Measurements from ENCODE around the gene MZT2A. TPM values are rescaled to one million over a fixed set of nuclear protein-coding genes. Genes with fewer than 3 reads are reported as not detected.
"Not testable (repeated sequence)": the region's sequence is repeated elsewhere in the genome, so short reads cannot be mapped to it uniquely, and the experiment has no call there.

Gene MZT2A
- total RNA-seq, 1 experiment from 2014 or later, result 202 TPM

DNA sequence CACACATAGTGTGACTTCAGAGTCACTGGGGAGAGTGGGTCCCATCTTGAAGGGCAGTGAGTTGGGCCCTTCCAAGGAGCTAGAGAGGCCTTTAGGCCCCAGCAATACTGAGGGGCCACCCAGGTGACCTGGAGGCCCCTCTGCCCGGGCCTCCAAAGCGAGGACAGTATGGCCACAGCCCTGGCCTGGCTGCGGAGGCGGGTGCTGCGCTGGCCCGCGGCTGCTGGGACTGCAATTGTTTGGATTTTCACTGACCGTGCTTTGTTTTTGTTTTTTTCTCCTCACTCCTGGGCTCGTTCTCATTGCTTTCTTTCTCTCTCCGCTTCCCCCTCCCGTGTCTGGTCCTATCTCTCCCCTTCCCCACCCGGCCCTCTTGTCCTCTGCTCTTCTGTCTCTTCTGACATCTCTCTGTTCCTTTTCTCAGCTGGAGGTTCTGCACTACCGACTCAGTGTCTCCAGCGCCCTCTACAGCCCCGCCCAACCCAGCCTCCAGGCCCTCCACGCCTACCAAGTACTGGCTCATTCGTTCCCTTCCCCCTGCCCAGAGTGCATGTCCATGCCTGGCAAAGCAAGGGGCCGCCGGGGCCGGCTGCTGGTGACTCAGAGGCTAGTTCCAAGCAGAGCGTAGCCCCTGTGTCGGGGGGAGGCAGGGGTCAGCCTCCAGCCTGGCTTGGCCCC is 19.2 kb upstream of the MZT2A start:
- H3K9me2 ChIP-seq (replicated peaks; ENCODE audit: low read length); H2AFZ ChIP-seq (ENCODE audit: low read length); H3K9ac ChIP-seq (ENCODE audit: low read length); CTCF ChIA-PET; H3K36me3 ChIP-seq (ENCODE audit: low read depth, low read length); BruUV-seq (replicated peaks); H3K4me2 ChIP-seq (ENCODE audit: low read length); H3K27me3 ChIP-seq (ENCODE audit: low read length); POLR2A ChIA-PET (ENCODE audit: unreplicated experiment); intact Hi-C loops (cut with micrococcal nuclease); H3K79me2 ChIP-seq (ENCODE audit: low read length); H3K9me3 ChIP-seq (ENCODE audit: low read length); H3K4me1 ChIP-seq (ENCODE audit: insufficient read depth, low read length); DNase-seq; H3K27ac ChIP-seq (ENCODE audit: low read length); H3F3A ChIP-seq (ENCODE audit: low read length, unreplicated experiment); ATAC-seq; H4K20me1 ChIP-seq (ENCODE audit: low read length); H3K4me3 ChIP-seq (ENCODE audit: low read length): not testable (repeated sequence)

- DNase-seq (no peak), ATAC-seq (no peak)
- Histone ChIP-seq H3K9me2 (replicated peaks; ENCODE audit: low read length) (no peaks in the 10 kb centered on the region), H3K4me3 (ENCODE audit: low read length) (no peak overlapping the region), H2AFZ (ENCODE audit: low read length) (no peak overlapping the region), H3K4me1 (ENCODE audit: insufficient read depth, low read length) (no peaks in the 10 kb centered on the region), H3K79me2 (ENCODE audit: low read length) (no peaks in the 10 kb centered on the region), H3K27ac (ENCODE audit: low read length) (no peak overlapping the region), H3K9ac (ENCODE audit: low read length) (no peak overlapping the region), H3K4me2 (ENCODE audit: low read length) (no peak overlapping the region), H3F3A (ENCODE audit: low read length, unreplicated experiment) (no peaks in the 10 kb centered on the region), H3K36me3 (ENCODE audit: low read depth, low read length) (no peaks in the 10 kb centered on the region; the same call in 1 of the 2 replicates), H3K9me3 (ENCODE audit: low read length) (no peaks in the 10 kb centered on the region), H4K20me1 (ENCODE audit: low read length) (no peaks in the 10 kb centered on the region), H3K27me3 (ENCODE audit: low read length) (no peaks in the 10 kb centered on the region)
- no peak for TF ChIP-seq CTCF (conservative IDR thresholded peaks at IDR 0.05; ENCODE audit: low read depth, low read length)
- TF ChIP-seq EZH2phosphoT487 (IDR thresholded peaks at IDR 0.05; ENCODE audit: borderline replicate concordance, low read length), result no peak
- no peak for TF ChIP-seq EZH2 (IDR thresholded peaks at IDR 0.05; ENCODE audit: low read length, unreplicated experiment)
- BruUV-seq (replicated peaks), result no TSS peak
- POLR2A ChIA-PET (ENCODE audit: unreplicated experiment), result no interaction called here
- CTCF ChIA-PET, result no interaction called here
- intact Hi-C loops (cut with micrococcal nuclease), result no loop called here
Observed at GRCh38 chr2:131509615-131510014, 17.4 kb upstream of the MZT2A start.

GRCh38 chr2:131504082-131504750 is 12.0 kb upstream of the MZT2A start:
- POLR2A ChIA-PET (ENCODE audit: unreplicated experiment); H3K4me2 ChIP-seq (ENCODE audit: low read length); H3K4me3 ChIP-seq (ENCODE audit: low read length); H3K4me1 ChIP-seq (ENCODE audit: insufficient read depth, low read length); H3F3A ChIP-seq (ENCODE audit: low read length, unreplicated experiment); H3K36me3 ChIP-seq (ENCODE audit: low read depth, low read length); H4K20me1 ChIP-seq (ENCODE audit: low read length); CTCF ChIA-PET; H3K27ac ChIP-seq (ENCODE audit: low read length); H2AFZ ChIP-seq (ENCODE audit: low read length); DNase-seq; H3K27me3 ChIP-seq (ENCODE audit: low read length); H3K9me2 ChIP-seq (replicated peaks; ENCODE audit: low read length); H3K79me2 ChIP-seq (ENCODE audit: low read length); intact Hi-C loops (cut with micrococcal nuclease); H3K9ac ChIP-seq (ENCODE audit: low read length); H3K9me3 ChIP-seq (ENCODE audit: low read length); BruUV-seq (replicated peaks): not testable (repeated sequence)
- peak; percentile 71 for ATAC-seq

DNA sequence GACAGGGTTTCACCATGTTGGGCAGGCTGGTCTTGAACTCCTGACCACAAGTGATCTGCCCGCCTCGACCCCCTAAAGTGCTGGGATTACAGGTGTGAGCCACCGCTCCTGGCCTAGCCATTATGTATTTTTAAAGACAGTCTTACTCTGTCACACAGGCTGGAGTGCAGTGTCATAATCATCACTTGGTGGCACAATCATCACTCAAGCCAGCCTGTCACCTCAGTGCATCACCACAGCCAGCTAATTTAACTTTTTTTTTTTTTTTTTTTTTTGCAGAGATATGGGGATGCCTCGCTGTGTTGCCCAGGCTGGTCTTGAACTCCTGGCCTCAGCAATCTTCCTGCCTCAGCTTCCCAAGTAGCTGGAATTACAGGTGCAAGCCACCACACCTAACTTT is 11.4 kb upstream of the MZT2A start:
- H3K9ac ChIP-seq (ENCODE audit: low read length); H3K9me2 ChIP-seq (replicated peaks; ENCODE audit: low read length); DNase-seq; H3K4me3 ChIP-seq (ENCODE audit: low read length); BruUV-seq (replicated peaks); intact Hi-C loops (cut with micrococcal nuclease); POLR2A ChIA-PET (ENCODE audit: unreplicated experiment); H2AFZ ChIP-seq (ENCODE audit: low read length); ATAC-seq; H4K20me1 ChIP-seq (ENCODE audit: low read length); H3K4me1 ChIP-seq (ENCODE audit: insufficient read depth, low read length); H3K4me2 ChIP-seq (ENCODE audit: low read length); H3K9me3 ChIP-seq (ENCODE audit: low read length); H3K27me3 ChIP-seq (ENCODE audit: low read length); CTCF ChIA-PET; H3K27ac ChIP-seq (ENCODE audit: low read length); H3F3A ChIP-seq (ENCODE audit: low read length, unreplicated experiment); H3K36me3 ChIP-seq (ENCODE audit: low read depth, low read length); H3K79me2 ChIP-seq (ENCODE audit: low read length): not testable (repeated sequence)

DNA sequence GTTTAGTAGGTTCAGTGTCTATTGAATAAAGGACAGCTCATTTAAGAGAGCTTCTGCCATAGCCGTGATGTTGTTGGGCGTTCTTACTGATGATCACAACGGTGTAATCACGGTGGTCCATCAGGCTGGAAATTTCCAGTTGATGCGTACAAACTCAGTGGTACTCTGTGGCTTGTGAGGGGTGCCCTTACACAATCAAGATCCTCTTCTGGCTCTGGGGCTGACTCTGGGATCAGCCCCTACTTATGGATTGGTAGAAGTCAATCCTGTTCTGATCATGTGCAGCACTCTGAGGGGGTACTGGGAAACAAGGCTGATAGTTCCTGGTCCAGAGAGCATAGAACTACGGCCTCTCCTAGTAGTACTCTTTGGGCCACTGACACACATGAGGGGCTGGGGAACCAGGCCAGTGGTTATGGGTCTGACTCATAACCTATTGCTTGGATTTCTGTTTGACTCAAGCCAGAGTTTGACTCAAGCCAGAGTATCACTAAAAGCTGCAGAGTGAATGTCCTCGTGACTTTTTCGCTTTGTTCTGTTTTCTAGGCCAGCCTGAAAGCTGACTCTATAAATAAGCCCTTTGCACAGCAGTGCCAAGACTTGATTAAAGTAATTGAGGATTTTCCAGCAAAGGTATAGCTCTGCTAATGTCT is 6.2 kb upstream of the MZT2A start:
- ATAC-seq, result peak; percentile 80
- H3K4me2 ChIP-seq (ENCODE audit: low read length); H2AFZ ChIP-seq (ENCODE audit: low read length); H3K4me3 ChIP-seq (ENCODE audit: low read length); H3K9me2 ChIP-seq (replicated peaks; ENCODE audit: low read length); CTCF ChIA-PET; H3K9ac ChIP-seq (ENCODE audit: low read length); intact Hi-C loops (cut with micrococcal nuclease); H3K9me3 ChIP-seq (ENCODE audit: low read length); H3K27ac ChIP-seq (ENCODE audit: low read length); H3K4me1 ChIP-seq (ENCODE audit: insufficient read depth, low read length); H3F3A ChIP-seq (ENCODE audit: low read length, unreplicated experiment); BruUV-seq (replicated peaks); H3K36me3 ChIP-seq (ENCODE audit: low read depth, low read length); POLR2A ChIA-PET (ENCODE audit: unreplicated experiment); H3K27me3 ChIP-seq (ENCODE audit: low read length): not testable (repeated sequence)
- H4K20me1 ChIP-seq (ENCODE audit: low read length), result peaks cover 10% of the 10 kb centered on the region; the same call in 1 of the 2 replicates
- H3K79me2 ChIP-seq (ENCODE audit: low read length), result peaks cover 57% of the 10 kb centered on the region
- peak; percentile 45 for DNase-seq

Measured in PC-3 (cell line).